Calu3 (cell line): ENCODE results near the gene CNTNAP2. TPM values are rescaled to one million over a fixed set of nuclear protein-coding genes. Genes with fewer than 3 reads are reported as not detected.

Experiments used
- BruUV-seq: library from RNA; stranded (reverse); fragments of 400-500 nt; replicated peaks from 2 replicates; lab custom pipeline; 2021; lab: Mats Ljungman, UMichigan
- CTCF ChIA-PET: fragments of 300-600 bp; sonication (Branson Sonifier 250); formaldehyde crosslinking; loops from one replicate; lab custom pipeline; 2022; ENCODE audit warnings: antibody characterized with exemption; lab: Charles Lee
- DNase-seq: peaks from one replicate; pipeline ENCODE4 v3.0.0; 2022
- H3K27ac Mint-ChIP-seq: one replicate; pipeline ENCODE4 v1.8.0; 2022; ENCODE audit warnings: mixed read lengths; ENCODE audit not compliant: unreplicated experiment
- H3K27me3 Mint-ChIP-seq: one replicate; pipeline ENCODE4 v1.8.0; 2022; ENCODE audit warnings: mixed read lengths; ENCODE audit not compliant: unreplicated experiment
- H3K36me3 Mint-ChIP-seq: one replicate; pipeline ENCODE4 v1.8.0; 2022; ENCODE audit warnings: mild to moderate bottlenecking, moderate library complexity, mixed read lengths; ENCODE audit not compliant: insufficient read depth, unreplicated experiment
- H3K4me1 Mint-ChIP-seq: one replicate; pipeline ENCODE4 v1.8.0; 2022; ENCODE audit warnings: mild to moderate bottlenecking, low read depth, mixed read lengths; ENCODE audit not compliant: unreplicated experiment
- H3K4me3 Mint-ChIP-seq: one replicate; pipeline ENCODE4 v1.8.0; 2022; ENCODE audit warnings: mild to moderate bottlenecking, low read depth, moderate library complexity, mixed read lengths; ENCODE audit not compliant: unreplicated experiment
- H3K9me3 Mint-ChIP-seq: one replicate; pipeline ENCODE4 v1.8.0; 2022; ENCODE audit warnings: low read depth, mixed read lengths; ENCODE audit not compliant: unreplicated experiment
- CTCF ChIP-seq: fragments of 200-600 bp; IDR thresholded peaks from one replicate; pipeline ENCODE4 v1.8.0; 2022; ENCODE audit warnings: antibody characterized with exemption; ENCODE audit not compliant: unreplicated experiment
- intact Hi-C: fragments of 100-400 bp; cut with micrococcal nuclease; formaldehyde crosslinking; loops from one replicate; pipeline ENCODE4 v1.10.0; 2022; ENCODE audit not compliant: unreplicated experiment
- total RNA-seq: library from RNA; stranded (reverse); gene quantifications from 2 replicates; pipeline ENCODE4 v1.2.3, GENCODE V29; 2022

Gene CNTNAP2
- total RNA-seq, 1 experiment from 2014 or later: 1.1 TPM

GRCh38 chr7:148337246-148337965 is 2220.8 kb downstream of the CNTNAP2 start:
- Mint-ChIP-seq H3K4me1 (peaks cover 13% of the 10 kb centered on the region), H3K36me3 (peaks cover 6% of the 10 kb centered on the region), H3K27me3 (peaks cover 73% of the 10 kb centered on the region), H3K4me3 (no peak overlapping the region), H3K27ac (no peak overlapping the region), H3K9me3 (no peaks in the 10 kb centered on the region)
- intact Hi-C loops: loop anchor here (5.0 kb wide), 2 partner anchors 35 to 50 kb away; no protein-coding TSS in a partner anchor
- no TSS peak for BruUV-seq
- no peak for DNase-seq
- CTCF ChIA-PET: no interaction called here
- no peak for TF ChIP-seq CTCF

GRCh38 chr7:148337995-148338747 is 2221.6 kb downstream of the CNTNAP2 start:
- TF ChIP-seq CTCF: no peak
- H3K9me3 Mint-ChIP-seq: no peaks in the 10 kb centered on the region
- peaks cover 13% of the 10 kb centered on the region for H3K4me1 Mint-ChIP-seq
- no TSS peak for BruUV-seq
- peaks cover 6% of the 10 kb centered on the region for H3K36me3 Mint-ChIP-seq
- H3K27ac Mint-ChIP-seq: no peak overlapping the region
- H3K27me3 Mint-ChIP-seq: peaks cover 81% of the 10 kb centered on the region
- intact Hi-C loops: loop anchor here (5.0 kb wide), 2 partner anchors 36 to 51 kb away; no protein-coding TSS in a partner anchor
- CTCF ChIA-PET: no interaction called here
- no peak for DNase-seq
- no peak overlapping the region for H3K4me3 Mint-ChIP-seq

- Mint-ChIP-seq H3K27ac (no peak overlapping the region), H3K4me3 (no peak overlapping the region), H3K9me3 (no peaks in the 10 kb centered on the region), H3K36me3 (peaks cover 6% of the 10 kb centered on the region), H3K27me3 (peaks cover 90% of the 10 kb centered on the region), H3K4me1 (peaks cover 13% of the 10 kb centered on the region)
- DNase-seq: no peak
- no peak for TF ChIP-seq CTCF
- intact Hi-C loops: no loop called here
- CTCF ChIA-PET: interaction anchor here (0.6 kb wide), 1 partner anchor 111 kb away, joined by 3 read pairs; no protein-coding TSS in a partner anchor
- no TSS peak for BruUV-seq
These were observed 2224.1 kb downstream of the CNTNAP2 start for GRCh38 chr7:148340438-148341280.

- H3K4me1 Mint-ChIP-seq: peaks cover 5% of the 10 kb centered on the region
- CTCF ChIA-PET: no interaction called here
- peaks cover 3% of the 10 kb centered on the region for H3K36me3 Mint-ChIP-seq
- H3K27me3 Mint-ChIP-seq: peaks cover 57% of the 10 kb centered on the region
- no TSS peak for BruUV-seq
- no peak overlapping the region for H3K4me3 Mint-ChIP-seq
- intact Hi-C loops: no loop called here
- no peak overlapping the region for H3K27ac Mint-ChIP-seq
- no peak for TF ChIP-seq CTCF
- no peak for DNase-seq
- no peaks in the 10 kb centered on the region for H3K9me3 Mint-ChIP-seq
These were observed 2227.8 kb downstream of the CNTNAP2 start for GRCh38 chr7:148344406-148344805.
